Measurements from ENCODE around the gene OSBPL8.
A peak's percentile ranks its signal among the peaks of the same experiment; 100 is the strongest.
"Not testable (repeated sequence)": the region's sequence is repeated elsewhere in the genome, so short reads cannot be mapped to it uniquely, and the experiment has no call there.

OSBPL8 gene

GRCh38 chr12:76410781-76411180 is 148.8 kb downstream of the OSBPL8 start:
- no peak for DNase-seq

GRCh38 chr12:76410371-76410770 is 149.2 kb downstream of the OSBPL8 start:
- no peak for DNase-seq

GRCh38 chr12:76409074-76409473 is 150.5 kb downstream of the OSBPL8 start:
- no peak for DNase-seq

- no peak for DNase-seq
These were observed 151.9 kb downstream of the OSBPL8 start for GRCh38 chr12:76407710-76408109.

- DNase-seq: no peak
These were observed 157.3 kb downstream of the OSBPL8 start for GRCh38 chr12:76402259-76402658.

- no peak for DNase-seq
These were observed 159.4 kb downstream of the OSBPL8 start for GRCh38 chr12:76400136-76400535.

GRCh38 chr12:76399040-76399439 is 160.5 kb downstream of the OSBPL8 start:
- no peak for DNase-seq

- no peak for DNase-seq
These were observed 161.5 kb downstream of the OSBPL8 start for GRCh38 chr12:76398106-76398505.

- DNase-seq: no peak
These were observed 168.1 kb downstream of the OSBPL8 start for GRCh38 chr12:76391461-76391860.

- no peak for DNase-seq
These were observed 172.0 kb downstream of the OSBPL8 start for GRCh38 chr12:76387614-76388013.

GRCh38 chr12:76384560-76384959 is 175.0 kb downstream of the OSBPL8 start:
- no peak for DNase-seq

GRCh38 chr12:76383988-76384387 is 175.6 kb downstream of the OSBPL8 start:
- DNase-seq: no peak

GRCh38 chr12:76379261-76379660 is 180.3 kb downstream of the OSBPL8 start:
- no peak for DNase-seq

- not testable (repeated sequence) for DNase-seq
These were observed 182.7 kb downstream of the OSBPL8 start for GRCh38 chr12:76376876-76377275.

- no peak for DNase-seq
These were observed 183.6 kb downstream of the OSBPL8 start for GRCh38 chr12:76375939-76376338.

GRCh38 chr12:76375470-76375869 is 184.1 kb downstream of the OSBPL8 start:
- no peak for DNase-seq

GRCh38 chr12:76374386-76375020 is 185.1 kb downstream of the OSBPL8 start:
- DNase-seq: no peak

GRCh38 chr12:76368230-76368629 is 191.3 kb downstream of the OSBPL8 start:
- no peak for DNase-seq

GRCh38 chr12:76366163-76366562 is 193.4 kb downstream of the OSBPL8 start:
- DNase-seq: no peak

GRCh38 chr12:76364131-76364530 is 195.4 kb downstream of the OSBPL8 start:
- not testable (repeated sequence) for DNase-seq

- DNase-seq: no peak
These were observed 199.3 kb downstream of the OSBPL8 start for GRCh38 chr12:76360316-76360715.

GRCh38 chr12:76356071-76356470 is 203.5 kb downstream of the OSBPL8 start:
- no peak for DNase-seq

GRCh38 chr12:76348079-76348901 is 211.3 kb downstream of the OSBPL8 start, which contains the start of gene BBS10:
TSS of gene BBS10 (minus strand) at chr12:76348415. CDS start at chr12:76348358, 57 bp downstream.
- peak; percentile 73 for DNase-seq

- no peak for DNase-seq
These were observed 212.7 kb downstream of the OSBPL8 start for GRCh38 chr12:76346798-76347420.

Measured in DMS 273 treated with DMSO at 0.1 percent for 48 hours (cell line).